ENCODE results near the gene TRMT5.

- TF ChIP-seq POLR2A (IDR thresholded peaks at IDR 0.05; ENCODE audit: low read length) (no peak), GATA1 (IDR thresholded peaks at IDR 0.05; ENCODE audit: low read depth, low read length) (no peak)
Measured at GRCh38 chr14:60931218-60931617, 49.7 kb downstream of the TRMT5 start.
